Hematopoietic multipotent progenitor cell treated with erythropoietin and hydrocortisone succinate and interleukin-3 and kit ligand, for 15 days (in vitro differentiated cells): ENCODE data around the gene HCN3.
"Not testable (repeated sequence)": the region's sequence is repeated elsewhere in the genome, so short reads cannot be mapped to it uniquely, and the experiment has no call there.

Experiments used
- DNase-seq: peaks from one replicate; pipeline ENCODE4 v3.0.0-alpha.2; 2015; ENCODE audit warnings: low spot score

Gene HCN3

GRCh38 chr1:155277070-155277901, at the start of gene HCN3:
HCN3 (plus strand) TSS chr1:155277463; CDS start chr1:155277591, 128 bp downstream.
- peak; percentile 96 for DNase-seq

GRCh38 chr1:155228096-155228427, 49.2 kb upstream of the HCN3 start:
- DNase-seq: no peak

GRCh38 chr1:155231302-155231701, 46.0 kb upstream of the HCN3 start:
- not testable (repeated sequence) for DNase-seq

GRCh38 chr1:155232001-155232978, 45.0 kb upstream of the HCN3 start:
- DNase-seq: not testable (repeated sequence)

GRCh38 chr1:155233502-155233901, 43.8 kb upstream of the HCN3 start:
- not testable (repeated sequence) for DNase-seq

GRCh38 chr1:155235375-155235774, 41.9 kb upstream of the HCN3 start:
- DNase-seq: not testable (repeated sequence)

GRCh38 chr1:155236451-155236850, 40.8 kb upstream of the HCN3 start:
- DNase-seq: no peak

GRCh38 chr1:155241069-155241679, 36.1 kb upstream of the HCN3 start:
- peak; percentile 75 for DNase-seq

GRCh38 chr1:155241841-155242264, 35.4 kb upstream of the HCN3 start:
- DNase-seq: no peak

GRCh38 chr1:155242805-155243358, 34.4 kb upstream of the HCN3 start:
- no peak for DNase-seq

- peak; percentile 94 for DNase-seq
Observed at GRCh38 chr1:155244368-155245162, 32.7 kb upstream of the HCN3 start.

GRCh38 chr1:155245163-155245524, 32.1 kb upstream of the HCN3 start:
- no peak for DNase-seq

GRCh38 chr1:155246796-155247195, 30.5 kb upstream of the HCN3 start:
- DNase-seq: not testable (repeated sequence)

GRCh38 chr1:155247667-155248553, 29.4 kb upstream of the HCN3 start:
- peak; percentile 57 for DNase-seq

- DNase-seq: no peak
Observed at GRCh38 chr1:155250246-155250632, 27.0 kb upstream of the HCN3 start.

GRCh38 chr1:155250633-155251449, 26.4 kb upstream of the HCN3 start:
- peak; percentile 94 for DNase-seq

- no peak for DNase-seq
Observed at GRCh38 chr1:155251566-155251965, 25.7 kb upstream of the HCN3 start.

GRCh38 chr1:155253208-155253607, 24.1 kb upstream of the HCN3 start:
- no peak for DNase-seq

- DNase-seq: no peak
Observed at GRCh38 chr1:155253797-155254196, 23.5 kb upstream of the HCN3 start.
